ENCODE data around the gene CCNQ. TPM values are rescaled to one million over a fixed set of nuclear protein-coding genes. Genes with fewer than 3 reads are reported as not detected.

CCNQ gene
- total RNA-seq, 6 experiments from 2014 or later, result 25.7 to 31.9 (median 29.6) TPM

- Mint-ChIP-seq H3K4me1 (ENCODE audit: low read depth) (peaks cover 7% of the 10 kb centered on the region; the same call in 1 of the 2 replicates), H3K4me3 (no peak overlapping the region), H3K27me3 (ENCODE audit: insufficient read depth) (no peaks in the 10 kb centered on the region; the same call in 1 of the 2 replicates), H3K27ac (no peak overlapping the region), H3K36me3 (ENCODE audit: low read depth) (peaks cover 7% of the 10 kb centered on the region), H3K9me3 (no peaks in the 10 kb centered on the region)
- no peak for TF ChIP-seq CTCF (IDR thresholded peaks at IDR 0.05)
- DNase-seq, result no peak
Observed at GRCh38 chrX:153593811-153594500, 5.0 kb downstream of the CCNQ start.

GRCh38 chrX:153592966-153593688, 5.8 kb downstream of the CCNQ start:
- no peaks in the 10 kb centered on the region; the same call in 1 of the 2 replicates for H3K27me3 Mint-ChIP-seq (ENCODE audit: insufficient read depth)
- no peak for TF ChIP-seq CTCF (IDR thresholded peaks at IDR 0.05)
- peaks cover 11% of the 10 kb centered on the region for H3K36me3 Mint-ChIP-seq (ENCODE audit: low read depth)
- no peaks in the 10 kb centered on the region for H3K9me3 Mint-ChIP-seq
- H3K4me3 Mint-ChIP-seq, result no peak overlapping the region
- no peak overlapping the region for H3K27ac Mint-ChIP-seq
- peaks cover 6% of the 10 kb centered on the region; the same call in 1 of the 2 replicates for H3K4me1 Mint-ChIP-seq (ENCODE audit: low read depth)
- DNase-seq, result no peak

GRCh38 chrX:153592091-153592833, 6.7 kb downstream of the CCNQ start:
- Mint-ChIP-seq H3K36me3 (ENCODE audit: low read depth) (peaks cover 12% of the 10 kb centered on the region), H3K4me1 (ENCODE audit: low read depth) (no peaks in the 10 kb centered on the region), H3K27ac (no peak overlapping the region), H3K9me3 (no peaks in the 10 kb centered on the region), H3K4me3 (no peak overlapping the region), H3K27me3 (ENCODE audit: insufficient read depth) (no peaks in the 10 kb centered on the region; the same call in 1 of the 2 replicates)
- no peak for TF ChIP-seq CTCF (IDR thresholded peaks at IDR 0.05)
- DNase-seq, result no peak

GRCh38 chrX:153590961-153591956, 7.7 kb downstream of the CCNQ start:
- Mint-ChIP-seq H3K36me3 (ENCODE audit: low read depth) (peaks cover 12% of the 10 kb centered on the region), H3K4me1 (ENCODE audit: low read depth) (no peaks in the 10 kb centered on the region), H3K27me3 (ENCODE audit: insufficient read depth) (no peaks in the 10 kb centered on the region; the same call in 1 of the 2 replicates), H3K27ac (no peak overlapping the region), H3K4me3 (no peak overlapping the region), H3K9me3 (no peaks in the 10 kb centered on the region)
- no peak for TF ChIP-seq CTCF (IDR thresholded peaks at IDR 0.05)
- DNase-seq, result no peak

Measured in HFFc6 (cell line).